PC-3 (cell line): Measurements from ENCODE around the gene PIK3CG. TPM values are rescaled to one million over a fixed set of nuclear protein-coding genes. Genes with fewer than 3 reads are reported as not detected.

Experiments used
- ATAC-seq: fragments of 200-7000 bp; cut with Tn5 transposase; 2 replicates; pipeline ENCODE4 v1.9.1; 2020; ENCODE audit warnings: mild to moderate bottlenecking, moderate library complexity
- BruUV-seq: library from RNA; stranded (reverse); fragments of 400-500 nt; replicated peaks from 2 replicates; lab custom pipeline; 2021; lab: Mats Ljungman, UMichigan
- CTCF ChIA-PET: fragments of 300-600 bp; sonication (Branson Sonifier 250); formaldehyde crosslinking; loops from one replicate; lab custom pipeline; 2022; ENCODE audit warnings: antibody characterized with exemption; lab: Charles Lee
- POLR2A ChIA-PET: fragments of 300-600 bp; sonication (Branson Sonifier 250); formaldehyde crosslinking; loops from one replicate; lab custom pipeline; 2022; ENCODE audit warnings: antibody characterized with exemption; ENCODE audit not compliant: unreplicated experiment; lab: Charles Lee
- DNase-seq: peaks from one replicate; pipeline ENCODE4 v3.0.0-alpha.2; 2015
- H2AFZ ChIP-seq: fragments of 300-600 bp; sonication (generic); 2 replicates; pipeline ENCODE4 v1.6.0; 2016; ENCODE audit warnings: antibody characterized with exemption, low read length
- H3F3A ChIP-seq: fragments of 300-600 bp; sonication (generic); one replicate; pipeline ENCODE4 v1.6.0; 2017; ENCODE audit warnings: antibody characterized with exemption, low read length, control low read depth, mild to moderate bottlenecking; ENCODE audit not compliant: unreplicated experiment
- H3K27ac ChIP-seq: fragments of 300-600 bp; sonication (generic); 2 replicates; pipeline ENCODE4 v1.5.1; 2016; ENCODE audit warnings: mild to moderate bottlenecking, low read length
- H3K27me3 ChIP-seq: fragments of 300-600 bp; sonication (generic); 2 replicates; pipeline ENCODE4 v1.6.1; 2016; ENCODE audit warnings: low read length, mixed read lengths
- H3K36me3 ChIP-seq: fragments of 300-600 bp; sonication (generic); 2 replicates; pipeline ENCODE4 v1.6.1; 2016; ENCODE audit warnings: low read depth, mixed run types, low read length, mixed read lengths
- H3K4me1 ChIP-seq: fragments of 300-600 bp; sonication (generic); 2 replicates; pipeline ENCODE4 v1.5.1; 2016; ENCODE audit warnings: low read length; ENCODE audit not compliant: insufficient read depth
- H3K4me2 ChIP-seq: fragments of 300-600 bp; sonication (generic); 2 replicates; pipeline ENCODE4 v1.6.0; 2016; ENCODE audit warnings: low read length
- H3K4me3 ChIP-seq: fragments of 300-600 bp; sonication (generic); 2 replicates; pipeline ENCODE4 v1.5.1; 2016; ENCODE audit warnings: mild to moderate bottlenecking, low read length, mixed read lengths
- H3K79me2 ChIP-seq: fragments of 300-600 bp; sonication (generic); 2 replicates; pipeline ENCODE4 v1.6.1; 2017; ENCODE audit warnings: low read length, mixed read lengths
- H3K9ac ChIP-seq: fragments of 300-600 bp; sonication (generic); 2 replicates; pipeline ENCODE4 v1.6.0; 2016; ENCODE audit warnings: mild to moderate bottlenecking, low read length
- H3K9me2 ChIP-seq: fragments of 300-600 bp; sonication (generic); replicated peaks from 2 replicates; pipeline ENCODE4 v1.6.1; 2016; ENCODE audit warnings: mixed run types, low read length, mixed read lengths
- H3K9me3 ChIP-seq: fragments of 300-600 bp; sonication (generic); 2 replicates; pipeline ENCODE4 v1.6.1; 2016; ENCODE audit warnings: low read length, mixed read lengths
- H4K20me1 ChIP-seq: fragments of 300-600 bp; sonication (generic); 2 replicates; pipeline ENCODE4 v1.6.1; 2016; ENCODE audit warnings: low read length, mixed read lengths
- EZH2 ChIP-seq: fragments of 300-600 bp; sonication (generic); IDR thresholded peaks from one replicate; pipeline ENCODE4 v1.6.1; 2017; ENCODE audit warnings: antibody characterized with exemption, mild to moderate bottlenecking, low read length; ENCODE audit not compliant: unreplicated experiment
- EZH2phosphoT487 ChIP-seq: fragments of 300-600 bp; sonication (generic); IDR thresholded peaks from 2 replicates; pipeline ENCODE4 v1.6.1; 2018; ENCODE audit warnings: mild to moderate bottlenecking, antibody characterized with exemption, low read length, borderline replicate concordance
- intact Hi-C: fragments of 100-400 bp; cut with micrococcal nuclease; formaldehyde crosslinking; loops from 2 replicates; pipeline ENCODE4 v1.9.0; 2023
- total RNA-seq: library from RNA; depleted of rRNA; stranded (reverse); fragments of >200 nt; gene quantifications from 2 replicates; pipeline ENCODE4 v1.2.3, GENCODE V29; 2014
- TF ChIP-seq, protein P1 (sequence below): fragments of 300-600 bp; sonication (generic); conservative IDR thresholded peaks from 2 replicates; pipeline ENCODE4 v1.5.1; 2017; ENCODE audit warnings: antibody characterized with exemption, low read depth, mild to moderate bottlenecking, low read length

The PIK3CG gene
- total RNA-seq, 1 experiment from 2014 or later = not detected

DNA sequence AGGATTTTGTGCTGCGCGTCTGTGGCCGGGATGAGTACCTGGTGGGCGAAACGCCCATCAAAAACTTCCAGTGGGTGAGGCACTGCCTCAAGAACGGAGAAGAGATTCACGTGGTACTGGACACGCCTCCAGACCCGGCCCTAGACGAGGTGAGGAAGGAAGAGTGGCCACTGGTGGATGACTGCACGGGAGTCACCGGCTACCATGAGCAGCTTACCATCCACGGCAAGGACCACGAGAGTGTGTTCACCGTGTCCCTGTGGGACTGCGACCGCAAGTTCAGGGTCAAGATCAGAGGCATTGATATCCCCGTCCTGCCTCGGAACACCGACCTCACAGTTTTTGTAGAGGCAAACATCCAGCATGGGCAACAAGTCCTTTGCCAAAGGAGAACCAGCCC, 3.3 kb downstream of the PIK3CG start:
- BruUV-seq = no TSS peak
- intact Hi-C loops = no loop called here
- Histone ChIP-seq H3K9ac (no peak overlapping the region), H3K27me3 (peaks cover 46% of the 10 kb centered on the region), H3K9me3 (no peaks in the 10 kb centered on the region), H3K36me3 (no peaks in the 10 kb centered on the region), H3K4me1 (no peaks in the 10 kb centered on the region), H3K79me2 (no peaks in the 10 kb centered on the region), H4K20me1 (no peaks in the 10 kb centered on the region), H3K27ac (no peak overlapping the region), H3K9me2 (no peaks in the 10 kb centered on the region), H2AFZ (no peak overlapping the region), H3K4me2 (no peak overlapping the region), H3F3A (no peaks in the 10 kb centered on the region), H3K4me3 (no peak overlapping the region)
- TF ChIP-seq EZH2phosphoT487 (no peak), EZH2 (no peak)
- TF ChIP-seq, protein P1, sequence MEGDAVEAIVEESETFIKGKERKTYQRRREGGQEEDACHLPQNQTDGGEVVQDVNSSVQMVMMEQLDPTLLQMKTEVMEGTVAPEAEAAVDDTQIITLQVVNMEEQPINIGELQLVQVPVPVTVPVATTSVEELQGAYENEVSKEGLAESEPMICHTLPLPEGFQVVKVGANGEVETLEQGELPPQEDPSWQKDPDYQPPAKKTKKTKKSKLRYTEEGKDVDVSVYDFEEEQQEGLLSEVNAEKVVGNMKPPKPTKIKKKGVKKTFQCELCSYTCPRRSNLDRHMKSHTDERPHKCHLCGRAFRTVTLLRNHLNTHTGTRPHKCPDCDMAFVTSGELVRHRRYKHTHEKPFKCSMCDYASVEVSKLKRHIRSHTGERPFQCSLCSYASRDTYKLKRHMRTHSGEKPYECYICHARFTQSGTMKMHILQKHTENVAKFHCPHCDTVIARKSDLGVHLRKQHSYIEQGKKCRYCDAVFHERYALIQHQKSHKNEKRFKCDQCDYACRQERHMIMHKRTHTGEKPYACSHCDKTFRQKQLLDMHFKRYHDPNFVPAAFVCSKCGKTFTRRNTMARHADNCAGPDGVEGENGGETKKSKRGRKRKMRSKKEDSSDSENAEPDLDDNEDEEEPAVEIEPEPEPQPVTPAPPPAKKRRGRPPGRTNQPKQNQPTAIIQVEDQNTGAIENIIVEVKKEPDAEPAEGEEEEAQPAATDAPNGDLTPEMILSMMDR = no peak
- no peak for ATAC-seq
- ChIA-PET POLR2A (no interaction called here), CTCF (no interaction called here)
- no peak for DNase-seq

DNA sequence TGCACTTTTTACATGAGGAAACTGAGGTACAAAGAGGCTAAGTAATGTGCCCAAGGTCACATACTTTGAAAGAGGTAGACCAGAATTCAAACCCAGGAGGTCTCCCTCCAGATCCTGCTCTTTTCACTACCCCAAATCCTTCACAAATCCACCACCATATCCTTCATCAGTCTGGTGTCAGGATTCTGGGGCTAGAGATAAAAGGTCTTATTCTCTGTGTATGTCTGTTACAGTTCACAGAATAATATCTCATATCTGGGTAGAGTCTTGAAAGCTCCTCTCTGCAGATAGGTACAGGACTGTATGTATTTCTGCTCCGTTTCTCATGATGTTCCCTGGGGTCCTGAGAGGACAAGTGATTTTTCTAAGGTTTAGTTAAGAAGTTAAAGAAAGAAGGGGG, 4.9 kb downstream of the PIK3CG start:
- ATAC-seq (no peak), DNase-seq (no peak)
- Histone ChIP-seq H3K4me3 (no peak overlapping the region), H2AFZ (no peak overlapping the region), H3K9ac (no peak overlapping the region), H3F3A (no peaks in the 10 kb centered on the region), H3K9me3 (no peaks in the 10 kb centered on the region), H3K27me3 (peaks cover 55% of the 10 kb centered on the region), H3K27ac (no peak overlapping the region), H3K9me2 (no peaks in the 10 kb centered on the region), H3K4me2 (no peak overlapping the region), H3K4me1 (no peaks in the 10 kb centered on the region), H3K36me3 (no peaks in the 10 kb centered on the region), H3K79me2 (no peaks in the 10 kb centered on the region), H4K20me1 (no peaks in the 10 kb centered on the region)
- BruUV-seq = no TSS peak
- no peak for TF ChIP-seq EZH2
- TF ChIP-seq EZH2phosphoT487 = no peak
- TF ChIP-seq, protein P1 = no peak
- intact Hi-C loops = no loop called here
- CTCF ChIA-PET = no interaction called here
- POLR2A ChIA-PET = no interaction called here

DNA sequence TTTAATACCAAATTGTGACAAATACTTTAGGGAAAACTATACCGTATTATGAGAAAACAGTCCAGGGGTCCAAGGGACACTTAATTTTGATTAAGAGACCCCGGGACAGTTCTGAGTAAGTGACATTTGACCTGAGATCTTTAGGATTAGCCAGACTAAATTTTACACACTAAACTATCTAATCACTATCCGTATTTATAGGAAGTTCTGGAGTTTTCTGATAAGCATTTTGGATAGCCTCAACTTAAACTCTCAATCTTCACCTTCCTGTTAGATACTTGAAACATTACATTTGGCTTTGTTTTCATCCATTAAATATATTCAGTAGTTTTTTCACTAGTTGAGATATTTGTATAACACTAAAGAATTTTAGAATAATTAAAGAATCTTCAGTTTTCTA, 5.4 kb downstream of the PIK3CG start:
- ATAC-seq = no peak
- no peaks in the 10 kb centered on the region for H3K4me1 ChIP-seq
- no TSS peak for BruUV-seq
- H3K36me3 ChIP-seq = no peaks in the 10 kb centered on the region
- H3K4me2 ChIP-seq = no peak overlapping the region
- ChIA-PET POLR2A (no interaction called here), CTCF (no interaction called here)
- H3K9me3 ChIP-seq = no peaks in the 10 kb centered on the region
- H3K79me2 ChIP-seq = no peaks in the 10 kb centered on the region
- no peaks in the 10 kb centered on the region for H4K20me1 ChIP-seq
- no peak overlapping the region for H3K9ac ChIP-seq
- H3K27ac ChIP-seq = no peak overlapping the region
- intact Hi-C loops = no loop called here
- TF ChIP-seq EZH2phosphoT487 = no peak
- TF ChIP-seq EZH2 = no peak
- TF ChIP-seq, protein P1 = no peak
- H3F3A ChIP-seq = no peaks in the 10 kb centered on the region
- no peak overlapping the region for H3K4me3 ChIP-seq
- H2AFZ ChIP-seq = no peak overlapping the region
- DNase-seq = no peak
- H3K9me2 ChIP-seq = no peaks in the 10 kb centered on the region
- H3K27me3 ChIP-seq = peaks cover 51% of the 10 kb centered on the region
